GM12892 (cell line): ENCODE measurements around the gene FBXL22.

Source experiments
- POLR2A ChIP-seq: IDR thresholded peaks from 2 replicates; pipeline ENCODE4 v1.6.1; 2011; ENCODE audit warnings: low read depth, low read length, control low read depth
- POLR2AphosphoS5 ChIP-seq: IDR thresholded peaks from 2 replicates; pipeline ENCODE4 v1.6.1; 2011; ENCODE audit warnings: low read depth, low read length, control low read depth

GRCh38 chr15:63638839-63639238 lies 41.7 kb downstream of the FBXL22 start:
- TF ChIP-seq POLR2AphosphoS5 (no peak), POLR2A (no peak)
